ENCODE results near the gene TAS2R30.

Gene TAS2R30

GRCh38 chr12:11164384-11164783, 29.9 kb upstream of the TAS2R30 start:
- TF ChIP-seq FOXP2 (optimal IDR thresholded peaks at IDR 0.05; ENCODE audit: borderline replicate concordance, extremely low read depth, extremely low read length, insufficient read depth) = no peak
- TF ChIP-seq TAF1 (IDR thresholded peaks at IDR 0.05; ENCODE audit: borderline replicate concordance, insufficient read depth, low read length) = no peak
- TF ChIP-seq REST (IDR thresholded peaks at IDR 0.05; ENCODE audit: insufficient read depth in 1 of 2, low read depth in 2 of 2, low read length in 2 of 2) = no peak
- no peak for TF ChIP-seq POLR2AphosphoS5 (IDR thresholded peaks at IDR 0.05; ENCODE audit: low read depth, low read length)

DNA sequence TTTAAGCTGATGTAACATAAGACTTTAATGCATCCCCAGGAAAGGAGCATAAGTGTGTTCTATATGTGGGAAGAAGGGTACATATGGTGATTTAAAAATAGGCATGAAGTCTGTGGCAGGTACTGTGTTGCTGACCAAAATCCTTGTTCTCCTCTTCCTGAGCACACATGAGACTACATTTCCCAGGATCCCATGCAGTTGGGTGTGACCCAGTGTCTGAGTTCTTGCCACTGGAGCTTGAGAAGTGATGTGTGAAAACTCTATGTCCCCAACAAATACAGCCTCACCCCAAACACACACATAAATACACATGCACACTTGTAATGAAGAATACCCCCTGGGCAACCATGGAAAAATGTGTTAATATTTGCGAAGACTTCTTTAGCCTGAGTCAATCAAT, 28.1 kb upstream of the TAS2R30 start:
- TF ChIP-seq SIN3A (IDR thresholded peaks at IDR 0.05; ENCODE audit: borderline replicate concordance, insufficient read depth, low read length) (no peak), REST (IDR thresholded peaks at IDR 0.05; ENCODE audit: insufficient read depth in 1 of 2, low read depth in 2 of 2, low read length in 2 of 2) (no peak), POLR2AphosphoS5 (IDR thresholded peaks at IDR 0.05; ENCODE audit: low read depth, low read length) (no peak), TAF1 (IDR thresholded peaks at IDR 0.05; ENCODE audit: borderline replicate concordance, insufficient read depth, low read length) (no peak), FOXP2 (optimal IDR thresholded peaks at IDR 0.05; ENCODE audit: borderline replicate concordance, extremely low read depth, extremely low read length, insufficient read depth) (no peak)

DNA sequence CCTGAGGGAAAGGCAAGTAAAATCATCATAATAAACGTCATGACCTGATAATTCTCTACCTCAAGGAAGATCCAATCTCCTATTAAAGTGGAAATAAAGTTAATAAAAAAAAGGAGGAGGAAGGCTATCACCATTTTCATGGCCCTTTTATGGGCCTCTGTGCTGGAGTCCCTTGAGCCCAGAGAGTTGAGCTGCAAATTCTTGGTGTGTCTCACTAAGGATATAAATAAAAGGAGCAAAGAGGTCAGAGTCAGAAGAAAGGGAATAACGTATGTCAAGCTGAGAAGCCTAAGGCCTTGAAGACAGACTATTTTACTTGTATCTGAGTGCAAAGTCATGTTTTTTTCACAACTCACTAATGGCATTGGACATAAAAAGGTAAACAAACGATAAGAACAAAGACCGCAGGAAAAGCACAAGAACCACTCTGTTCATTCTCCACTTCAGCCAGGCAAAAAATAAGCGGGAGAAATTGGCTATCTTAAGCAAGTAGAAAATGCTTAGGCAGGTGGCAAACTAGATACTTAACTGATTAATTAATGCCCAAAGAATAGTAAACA, 24.5 kb upstream of the TAS2R30 start:
- no peak for TF ChIP-seq POLR2AphosphoS5 (IDR thresholded peaks at IDR 0.05; ENCODE audit: low read depth, low read length)
- no peak for TF ChIP-seq FOXP2 (optimal IDR thresholded peaks at IDR 0.05; ENCODE audit: borderline replicate concordance, extremely low read depth, extremely low read length, insufficient read depth)
- TF ChIP-seq REST (IDR thresholded peaks at IDR 0.05; ENCODE audit: insufficient read depth in 1 of 2, low read depth in 2 of 2, low read length in 2 of 2) = no peak
- TF ChIP-seq TAF1 (IDR thresholded peaks at IDR 0.05; ENCODE audit: borderline replicate concordance, insufficient read depth, low read length) = no peak
- no peak for TF ChIP-seq SIN3A (IDR thresholded peaks at IDR 0.05; ENCODE audit: borderline replicate concordance, insufficient read depth, low read length)

DNA sequence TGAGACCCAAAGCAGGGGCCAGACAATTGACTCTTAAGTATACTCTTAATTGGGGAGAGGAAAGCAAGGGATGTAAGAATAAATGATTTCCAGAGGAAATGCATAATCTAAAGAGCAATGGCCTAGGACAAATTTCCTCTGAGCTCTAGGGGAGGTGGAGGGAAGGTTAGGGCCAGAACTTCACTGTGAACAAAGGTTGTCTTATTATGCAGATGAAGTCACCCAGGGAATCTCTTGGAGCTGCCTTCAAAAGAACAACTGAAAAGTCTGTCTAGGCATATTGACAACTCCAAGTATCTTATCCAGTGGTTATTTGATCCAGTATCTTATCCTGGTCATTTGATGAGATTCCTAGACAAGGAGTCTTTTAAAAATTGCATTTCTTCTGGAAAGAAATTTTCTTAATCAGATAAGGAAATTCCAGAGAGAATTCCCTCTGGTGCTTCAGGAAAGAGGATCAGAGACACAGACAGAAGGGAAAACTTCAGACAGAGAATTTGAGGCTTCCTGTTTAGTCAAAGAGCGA, 20.0 kb upstream of the TAS2R30 start:
- TF ChIP-seq SIN3A (IDR thresholded peaks at IDR 0.05; ENCODE audit: borderline replicate concordance, insufficient read depth, low read length) = no peak
- no peak for TF ChIP-seq FOXP2 (optimal IDR thresholded peaks at IDR 0.05; ENCODE audit: borderline replicate concordance, extremely low read depth, extremely low read length, insufficient read depth)
- no peak for TF ChIP-seq REST (IDR thresholded peaks at IDR 0.05; ENCODE audit: insufficient read depth in 1 of 2, low read depth in 2 of 2, low read length in 2 of 2)
- no peak for TF ChIP-seq POLR2AphosphoS5 (IDR thresholded peaks at IDR 0.05; ENCODE audit: low read depth, low read length)
- no peak for TF ChIP-seq TAF1 (IDR thresholded peaks at IDR 0.05; ENCODE audit: borderline replicate concordance, insufficient read depth, low read length)
